Measurements from ENCODE around the gene OSBPL5.

OSBPL5 gene

DNA sequence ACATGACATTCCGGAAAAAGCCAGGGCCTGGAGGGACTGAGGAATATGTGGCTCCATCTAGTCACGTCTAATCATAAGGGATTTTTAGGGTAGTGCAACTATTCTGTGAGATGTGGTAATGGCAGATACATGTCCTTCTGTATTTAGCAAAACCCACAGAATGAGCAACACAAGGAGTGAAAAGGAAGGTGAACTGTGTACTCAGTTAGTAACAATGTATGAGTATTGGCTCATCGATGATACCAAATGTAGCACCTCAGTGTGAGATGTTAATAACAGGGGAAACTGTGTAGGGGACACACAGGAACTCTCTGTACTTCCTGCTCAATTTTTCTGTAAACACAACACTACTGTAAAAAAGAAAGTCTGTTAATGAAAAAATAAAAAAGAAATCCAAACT lies 65.9 kb downstream of the OSBPL5 start:
- no peak for FAIRE-seq
- TF ChIP-seq, protein P1, sequence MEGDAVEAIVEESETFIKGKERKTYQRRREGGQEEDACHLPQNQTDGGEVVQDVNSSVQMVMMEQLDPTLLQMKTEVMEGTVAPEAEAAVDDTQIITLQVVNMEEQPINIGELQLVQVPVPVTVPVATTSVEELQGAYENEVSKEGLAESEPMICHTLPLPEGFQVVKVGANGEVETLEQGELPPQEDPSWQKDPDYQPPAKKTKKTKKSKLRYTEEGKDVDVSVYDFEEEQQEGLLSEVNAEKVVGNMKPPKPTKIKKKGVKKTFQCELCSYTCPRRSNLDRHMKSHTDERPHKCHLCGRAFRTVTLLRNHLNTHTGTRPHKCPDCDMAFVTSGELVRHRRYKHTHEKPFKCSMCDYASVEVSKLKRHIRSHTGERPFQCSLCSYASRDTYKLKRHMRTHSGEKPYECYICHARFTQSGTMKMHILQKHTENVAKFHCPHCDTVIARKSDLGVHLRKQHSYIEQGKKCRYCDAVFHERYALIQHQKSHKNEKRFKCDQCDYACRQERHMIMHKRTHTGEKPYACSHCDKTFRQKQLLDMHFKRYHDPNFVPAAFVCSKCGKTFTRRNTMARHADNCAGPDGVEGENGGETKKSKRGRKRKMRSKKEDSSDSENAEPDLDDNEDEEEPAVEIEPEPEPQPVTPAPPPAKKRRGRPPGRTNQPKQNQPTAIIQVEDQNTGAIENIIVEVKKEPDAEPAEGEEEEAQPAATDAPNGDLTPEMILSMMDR (IDR thresholded peaks at IDR 0.05; ENCODE audit: insufficient read depth, missing control alignments): no peak
- DNase-seq (ENCODE audit: insufficient read length, low spot score): no peak

- FAIRE-seq (no peak), DNase-seq (ENCODE audit: insufficient read length, low spot score) (no peak)
Observed at GRCh38 chr11:3096909-3097530, 68.1 kb downstream of the OSBPL5 start.

GRCh38 chr11:3095712-3096361 lies 69.3 kb downstream of the OSBPL5 start:
- TF ChIP-seq, protein P1 (IDR thresholded peaks at IDR 0.05; ENCODE audit: insufficient read depth, missing control alignments): no peak
- DNase-seq (ENCODE audit: insufficient read length, low spot score) (no peak), FAIRE-seq (no peak)

More at GRCh38 chr11:3096909-3097530, 68.1 kb downstream of the OSBPL5 start:
- TF ChIP-seq, protein P1 (IDR thresholded peaks at IDR 0.05; ENCODE audit: insufficient read depth, missing control alignments): no peak

DNA sequence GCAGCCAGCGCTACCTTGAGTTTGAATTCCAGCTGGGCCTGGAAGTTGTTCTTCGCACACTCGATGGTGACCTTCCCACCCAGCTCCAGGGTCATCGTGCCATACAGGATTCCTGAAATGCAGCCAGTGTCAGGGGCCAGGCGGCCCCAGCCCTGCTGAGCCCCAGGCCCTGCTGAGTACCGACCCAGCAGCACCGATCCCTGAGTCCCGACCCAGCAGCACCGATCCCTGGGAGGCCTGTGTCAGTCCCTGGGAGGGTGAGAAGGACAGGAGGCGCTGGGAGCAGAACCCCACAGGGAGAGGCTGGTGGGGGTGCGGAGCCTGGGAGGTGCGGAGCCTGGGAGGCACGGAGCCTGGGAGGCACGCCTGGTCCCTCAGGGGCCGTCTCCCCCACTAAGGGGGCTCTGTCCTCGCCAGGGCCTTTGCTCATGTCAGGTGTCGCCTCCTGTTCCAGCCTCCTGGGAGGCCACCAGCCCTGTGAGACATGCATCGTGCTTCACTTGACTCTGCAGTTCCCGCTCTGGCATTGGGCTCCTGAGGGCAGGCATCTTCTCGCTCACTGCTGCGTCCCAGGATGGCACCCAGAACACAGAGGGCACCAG lies 70.8 kb downstream of the OSBPL5 start:
- TF ChIP-seq, protein P1 (IDR thresholded peaks at IDR 0.05; ENCODE audit: insufficient read depth, missing control alignments): no peak
- FAIRE-seq (no peak), DNase-seq (ENCODE audit: insufficient read length, low spot score) (no peak)

DNA sequence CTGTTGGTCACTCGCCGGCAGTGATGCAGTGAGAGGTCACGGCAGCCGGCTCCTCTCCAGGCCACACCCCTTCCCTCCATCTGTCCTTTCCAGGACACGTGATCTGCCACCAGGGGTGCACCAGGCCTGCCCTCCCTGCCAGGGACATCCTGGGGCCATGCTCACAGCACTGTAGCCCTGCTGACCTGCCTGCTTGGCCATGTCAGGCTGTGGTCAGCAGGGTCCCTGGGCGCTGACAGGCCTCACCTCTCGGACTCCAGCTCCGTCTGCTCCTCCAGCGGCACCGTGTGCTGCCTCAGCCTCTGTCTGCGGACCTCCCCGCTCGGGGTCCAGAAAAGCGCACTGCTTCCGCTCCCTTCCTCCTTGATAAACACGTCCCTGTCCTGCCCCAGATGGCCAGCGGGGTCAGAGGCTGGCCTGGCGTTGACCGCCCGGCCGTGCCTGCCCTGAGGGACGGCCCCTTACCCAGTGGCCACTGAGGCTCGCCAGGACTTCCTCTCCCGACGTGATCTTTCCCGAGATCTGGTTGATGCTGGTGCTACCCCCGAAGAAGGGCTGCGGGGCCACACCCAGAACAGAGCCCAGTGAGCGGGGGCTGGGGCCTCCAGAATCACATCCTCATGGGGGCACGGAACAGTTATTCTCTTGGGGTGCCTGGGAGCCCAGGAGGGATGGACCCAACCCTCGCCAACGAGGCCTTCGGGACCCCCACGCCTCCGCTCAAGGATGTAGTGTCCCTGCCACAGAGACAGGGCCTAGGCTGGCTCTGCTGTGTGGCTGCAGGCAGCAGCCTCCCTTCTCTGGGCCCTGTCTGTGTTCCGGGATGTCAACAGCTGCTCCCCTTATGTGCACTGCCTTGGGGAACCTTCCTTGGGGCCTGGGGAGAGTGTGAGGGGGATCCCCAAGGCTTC lies 71.6 kb downstream of the OSBPL5 start:
- TF ChIP-seq, protein P1 (IDR thresholded peaks at IDR 0.05; ENCODE audit: insufficient read depth, missing control alignments): no peak
- FAIRE-seq: no peak
- no peak for DNase-seq (ENCODE audit: insufficient read length, low spot score)

DNA sequence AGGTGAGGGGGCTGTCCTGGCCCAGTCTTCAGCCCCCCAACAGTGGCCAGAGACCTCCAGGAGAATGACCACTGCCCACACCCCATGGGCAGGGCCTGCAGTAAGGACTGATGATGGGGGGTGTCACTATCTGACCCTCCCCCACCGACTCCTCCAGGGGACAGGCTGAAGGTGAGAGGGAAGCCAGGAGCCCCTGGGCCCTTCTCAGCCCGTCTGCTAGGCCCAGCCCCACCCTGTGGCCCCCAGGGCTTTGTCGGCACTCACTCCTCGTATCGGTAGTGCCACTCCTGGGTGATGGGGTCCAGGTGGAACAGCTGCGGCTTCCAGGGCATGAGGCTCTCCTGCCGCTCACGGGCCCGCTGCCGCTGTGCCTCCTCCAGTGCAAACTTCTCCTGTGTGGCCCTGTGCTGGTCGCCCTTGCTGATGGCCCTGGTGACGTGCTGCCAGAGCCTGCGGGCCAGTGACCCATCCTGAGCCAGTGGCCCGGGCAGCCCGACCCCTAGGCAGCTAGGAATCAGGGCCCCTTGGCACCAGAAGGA lies 72.4 kb downstream of the OSBPL5 start:
- FAIRE-seq: no peak
- TF ChIP-seq, protein P1 (IDR thresholded peaks at IDR 0.05; ENCODE audit: insufficient read depth, missing control alignments): no peak
- no peak for DNase-seq (ENCODE audit: insufficient read length, low spot score)

Data from D721Med (cell line).